Measurements from ENCODE around the gene ACAP2. TPM values are rescaled to one million over a fixed set of nuclear protein-coding genes. Genes with fewer than 3 reads are reported as not detected.

The ACAP2 gene
- total and polyA plus RNA-seq, 2 experiments from 2014 or later: 45.6 to 104 TPM

DNA sequence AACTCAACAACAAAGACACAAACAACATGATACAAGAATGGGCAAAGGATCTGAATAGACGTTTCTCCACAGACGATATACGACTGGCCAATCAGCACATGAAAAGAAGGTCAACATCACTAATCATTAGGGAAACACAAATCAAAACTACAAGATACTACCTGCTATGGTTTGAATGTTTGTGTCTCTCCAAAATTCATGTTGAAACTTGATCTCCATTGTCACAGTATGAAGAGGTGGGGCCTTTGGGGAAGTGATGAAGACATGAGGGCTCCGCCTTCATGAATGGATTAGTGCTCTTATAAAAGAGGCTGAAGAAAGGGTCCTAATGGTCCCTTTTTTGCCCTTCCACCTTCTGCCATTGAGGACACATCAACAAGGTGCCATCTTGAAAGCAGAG is 32.3 kb downstream of the ACAP2 start:
- no peaks in the 10 kb centered on the region; the same call in 1 of the 2 replicates for H4K20me1 ChIP-seq (replicated peaks; ENCODE audit: insufficient read depth)
- H2AFZ ChIP-seq: no peak overlapping the region
- Mint-ChIP-seq H3K4me3 (no peak overlapping the region), H3K4me1 (peaks cover 13% of the 10 kb centered on the region; the same call in 2 of the 3 replicates), H3K36me3 (ENCODE audit: low read depth) (peaks cover 4% of the 10 kb centered on the region; the same call in 1 of the 3 replicates), H3K27me3 (ENCODE audit: insufficient read depth, low read depth, poor library complexity) (peaks cover 5% of the 10 kb centered on the region), H3K27ac (no peak overlapping the region), H3K9me3 (no peaks in the 10 kb centered on the region)
- H3K4me3 ChIP-seq: no peak overlapping the region
- peak; percentile 24 for DNase-seq (ENCODE audit: low spot score)
- ATAC-seq: no peak
- H3K4me1 ChIP-seq (ENCODE audit: insufficient read depth): 0 out of 2 replicates have a peak, but pooled peaks cover 4% of the 10 kb centered on the region
- H3K27ac ChIP-seq (ENCODE audit: low read depth): peak overlapping the region; percentile 28; the same call in 1 of the 2 replicates
- H3K36me3 ChIP-seq (ENCODE audit: insufficient read depth): no peaks in the 10 kb centered on the region
- no peaks in the 10 kb centered on the region for H3K9me2 ChIP-seq (ENCODE audit: insufficient read depth)
- H3F3A ChIP-seq (replicated peaks; ENCODE audit: low read depth): no peaks in the 10 kb centered on the region
- H3K27me3 ChIP-seq (ENCODE audit: insufficient read depth): no peaks in the 10 kb centered on the region
- no peak for TF ChIP-seq STAT1 (IDR thresholded peaks at IDR 0.05; ENCODE audit: unreplicated experiment)
- no peak for TF ChIP-seq JUNB (IDR thresholded peaks at IDR 0.05; ENCODE audit: unreplicated experiment)
- no peak for TF ChIP-seq NANOG (IDR thresholded peaks at IDR 0.05; ENCODE audit: borderline replicate concordance)
- TF ChIP-seq REST (IDR thresholded peaks at IDR 0.05; ENCODE audit: unreplicated experiment): no peak
- no peak for TF ChIP-seq ZNF114 (CRISPR knock-in tag; IDR thresholded peaks at IDR 0.05)
- TF ChIP-seq ZNF462 (CRISPR knock-in tag; IDR thresholded peaks at IDR 0.05): no peak
- no peak for TF ChIP-seq CREB1 (CRISPR knock-in tag; IDR thresholded peaks at IDR 0.05; ENCODE audit: low read depth)
- no peak for TF ChIP-seq EZH2phosphoT487 (IDR thresholded peaks at IDR 0.05; ENCODE audit: unreplicated experiment)
- no peak for TF ChIP-seq ETS1 (IDR thresholded peaks at IDR 0.05)
- no peak for TF ChIP-seq EZH2 (IDR thresholded peaks at IDR 0.05; ENCODE audit: low read depth, unreplicated experiment)
- TF ChIP-seq POLR2AphosphoS5 (IDR thresholded peaks at IDR 0.05; ENCODE audit: low read depth): no peak
- TF ChIP-seq, protein P1, sequence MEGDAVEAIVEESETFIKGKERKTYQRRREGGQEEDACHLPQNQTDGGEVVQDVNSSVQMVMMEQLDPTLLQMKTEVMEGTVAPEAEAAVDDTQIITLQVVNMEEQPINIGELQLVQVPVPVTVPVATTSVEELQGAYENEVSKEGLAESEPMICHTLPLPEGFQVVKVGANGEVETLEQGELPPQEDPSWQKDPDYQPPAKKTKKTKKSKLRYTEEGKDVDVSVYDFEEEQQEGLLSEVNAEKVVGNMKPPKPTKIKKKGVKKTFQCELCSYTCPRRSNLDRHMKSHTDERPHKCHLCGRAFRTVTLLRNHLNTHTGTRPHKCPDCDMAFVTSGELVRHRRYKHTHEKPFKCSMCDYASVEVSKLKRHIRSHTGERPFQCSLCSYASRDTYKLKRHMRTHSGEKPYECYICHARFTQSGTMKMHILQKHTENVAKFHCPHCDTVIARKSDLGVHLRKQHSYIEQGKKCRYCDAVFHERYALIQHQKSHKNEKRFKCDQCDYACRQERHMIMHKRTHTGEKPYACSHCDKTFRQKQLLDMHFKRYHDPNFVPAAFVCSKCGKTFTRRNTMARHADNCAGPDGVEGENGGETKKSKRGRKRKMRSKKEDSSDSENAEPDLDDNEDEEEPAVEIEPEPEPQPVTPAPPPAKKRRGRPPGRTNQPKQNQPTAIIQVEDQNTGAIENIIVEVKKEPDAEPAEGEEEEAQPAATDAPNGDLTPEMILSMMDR (conservative IDR thresholded peaks at IDR 0.05; ENCODE audit: low read depth in 2 of 2): no peak
- H3K79me2 ChIP-seq (replicated peaks; ENCODE audit: insufficient read depth): peaks cover 85% of the 10 kb centered on the region
- H3K4me2 ChIP-seq: no peak overlapping the region
